ENCODE results near the gene CIART.

- no peak for TF ChIP-seq CTCF (IDR thresholded peaks at IDR 0.05 in 8 of 11, conservative IDR thresholded peaks at IDR 0.05 in 3 of 11)
- no peak for TF ChIP-seq POLR2A (IDR thresholded peaks at IDR 0.05)
- no peak for TF ChIP-seq POLR2AphosphoS5 (IDR thresholded peaks at IDR 0.05)
These were observed 906 bp downstream of the CIART start for GRCh38 chr1:150283260-150283659.

Measured in spleen (tissue), 7 donors.